LoVo (cell line): Measurements from ENCODE around the gene CPHXL2.

Experiments
- DNase-seq: peaks from one replicate; pipeline ENCODE4 v3.0.0-alpha.2; 2016; ENCODE audit warnings: low spot score

CPHXL2 gene

GRCh38 chr16:75676909-75677308 is at the start of gene CPHXL2:
CPHXL2 (minus strand) TSS chr16:75677009; CDS start chr16:75676999, 10 bp downstream.
- DNase-seq = no peak

- no peak for DNase-seq
Measured at GRCh38 chr16:75726390-75726789, 49.6 kb upstream of the CPHXL2 start, which contains the start of gene CPHXL. CPHXL (minus strand) TSS chr16:75726490; CDS start chr16:75726442, 48 bp downstream.

- no peak for DNase-seq
Measured at GRCh38 chr16:75718452-75718851, 41.6 kb upstream of the CPHXL2 start.

GRCh38 chr16:75714661-75715060 is 37.9 kb upstream of the CPHXL2 start:
- DNase-seq = no peak

- DNase-seq = no peak
Measured at GRCh38 chr16:75710344-75710743, 33.5 kb upstream of the CPHXL2 start.

GRCh38 chr16:75703306-75703705 is 26.5 kb upstream of the CPHXL2 start:
- DNase-seq = no peak

- DNase-seq = no peak
Measured at GRCh38 chr16:75702242-75702641, 25.4 kb upstream of the CPHXL2 start.

- DNase-seq = no peak
Measured at GRCh38 chr16:75701361-75701760, 24.6 kb upstream of the CPHXL2 start, which contains the start of gene DUXB. DUXB (minus strand) TSS chr16:75701461; CDS start chr16:75701418, 43 bp downstream.

- no peak for DNase-seq
Measured at GRCh38 chr16:75697571-75697970, 20.8 kb upstream of the CPHXL2 start.

- DNase-seq = no peak
Measured at GRCh38 chr16:75695708-75696107, 18.9 kb upstream of the CPHXL2 start.

- DNase-seq = no peak
Measured at GRCh38 chr16:75687361-75687760, 10.6 kb upstream of the CPHXL2 start.

- no peak for DNase-seq
Measured at GRCh38 chr16:75682308-75682707, 5.5 kb upstream of the CPHXL2 start.

- DNase-seq = no peak
Measured at GRCh38 chr16:75679366-75679765, 2.6 kb upstream of the CPHXL2 start.

GRCh38 chr16:75667503-75667902 is 9.3 kb downstream of the CPHXL2 start:
- DNase-seq = no peak

GRCh38 chr16:75660726-75661302 is 16.0 kb downstream of the CPHXL2 start:
- no peak for DNase-seq

GRCh38 chr16:75660321-75660720 is 16.5 kb downstream of the CPHXL2 start:
- no peak for DNase-seq

- no peak for DNase-seq
Measured at GRCh38 chr16:75658175-75658574, 18.6 kb downstream of the CPHXL2 start.

GRCh38 chr16:75653922-75654321 is 22.9 kb downstream of the CPHXL2 start:
- no peak for DNase-seq

- peak; percentile 83 for DNase-seq
Measured at GRCh38 chr16:75648265-75649076, 28.3 kb downstream of the CPHXL2 start.

- DNase-seq = peak; percentile 95
Measured at GRCh38 chr16:75647492-75648264, 29.1 kb downstream of the CPHXL2 start, which contains the start of the genes KARS1 and TERF2IP. KARS1 (minus strand) TSS chr16:75647665; CDS start chr16:75647639, 26 bp downstream. TERF2IP (plus strand) TSS chr16:75647773; CDS start chr16:75647883, 110 bp downstream.

- peak; percentile 14 for DNase-seq
Measured at GRCh38 chr16:75647112-75647491, 29.7 kb downstream of the CPHXL2 start.

GRCh38 chr16:75644240-75645012 is 32.4 kb downstream of the CPHXL2 start:
- no peak for DNase-seq
